Measurements from ENCODE around the gene ECSIT.
"Not testable (repeated sequence)": the region's sequence is repeated elsewhere in the genome, so short reads cannot be mapped to it uniquely, and the experiment has no call there.

ECSIT gene

GRCh38 chr19:11473725-11474124 is 55.2 kb downstream of the ECSIT start:
- no peak for DNase-seq

- not testable (repeated sequence) for DNase-seq
These were observed 60.6 kb downstream of the ECSIT start for GRCh38 chr19:11468266-11468845.

- DNase-seq, result no peak
These were observed 63.3 kb downstream of the ECSIT start for GRCh38 chr19:11465600-11465999.

GRCh38 chr19:11464333-11465265 is 64.3 kb downstream of the ECSIT start:
- DNase-seq, result no peak

DNA sequence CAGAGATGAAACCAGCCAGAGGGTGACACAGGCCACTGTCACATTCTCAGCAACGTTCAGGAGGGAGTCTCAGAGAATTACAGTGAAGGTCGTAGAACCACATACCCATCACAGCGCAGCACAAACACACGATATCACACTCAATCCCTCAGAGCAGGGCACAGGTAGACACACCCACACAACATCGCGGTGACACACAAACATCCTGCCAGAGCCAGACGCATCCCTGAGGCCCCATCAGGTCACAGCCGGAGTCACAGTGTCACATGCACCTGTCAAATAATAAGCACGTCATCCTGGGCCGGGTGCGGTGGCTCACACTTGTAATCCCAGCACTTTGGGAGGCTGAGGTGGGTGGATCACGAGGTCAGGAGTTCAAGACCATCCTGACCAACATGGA is 65.5 kb downstream of the ECSIT start:
- no peak for DNase-seq

- no peak for DNase-seq
These were observed 67.5 kb downstream of the ECSIT start for GRCh38 chr19:11461453-11461852.

DNA sequence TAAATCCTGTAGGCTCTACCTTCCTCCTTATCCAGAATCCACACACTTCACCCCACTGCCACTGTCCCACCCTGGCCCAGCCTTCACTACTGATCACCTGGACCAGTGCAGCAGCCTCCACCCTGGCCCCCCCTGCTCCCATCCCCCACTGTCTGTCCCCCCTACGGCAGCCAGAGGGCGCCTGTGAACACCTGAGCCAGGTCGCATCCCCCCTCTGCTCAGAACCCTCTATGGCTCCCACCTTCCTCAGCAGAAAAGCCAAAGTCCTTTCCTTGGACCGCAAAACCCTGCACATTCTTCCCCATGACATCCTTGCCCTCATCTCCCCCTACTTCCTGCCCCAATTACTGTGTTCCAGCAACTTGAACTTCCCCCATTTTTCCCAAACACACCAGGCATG is 68.7 kb downstream of the ECSIT start:
- DNase-seq, result no peak

DNA sequence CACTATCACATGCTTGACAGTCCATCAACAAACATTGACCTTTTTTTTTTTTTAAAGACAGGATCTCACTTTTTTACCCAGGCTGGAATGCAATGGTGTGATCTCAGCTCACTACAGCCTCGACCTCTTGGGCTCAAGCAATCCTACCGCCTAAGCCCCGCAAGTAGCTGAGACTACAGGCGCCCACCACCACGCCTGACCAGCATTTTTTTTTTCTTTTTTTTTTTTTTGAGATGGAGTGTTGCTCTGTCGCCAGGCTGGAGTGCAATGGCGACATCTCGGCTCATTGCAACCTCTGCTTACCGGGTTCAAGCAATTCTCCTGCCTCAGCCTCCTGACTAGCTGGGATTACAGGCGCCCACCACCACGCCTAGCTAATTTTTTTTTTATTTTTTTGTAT is 70.0 kb downstream of the ECSIT start:
- DNase-seq, result not testable (repeated sequence)

DNA sequence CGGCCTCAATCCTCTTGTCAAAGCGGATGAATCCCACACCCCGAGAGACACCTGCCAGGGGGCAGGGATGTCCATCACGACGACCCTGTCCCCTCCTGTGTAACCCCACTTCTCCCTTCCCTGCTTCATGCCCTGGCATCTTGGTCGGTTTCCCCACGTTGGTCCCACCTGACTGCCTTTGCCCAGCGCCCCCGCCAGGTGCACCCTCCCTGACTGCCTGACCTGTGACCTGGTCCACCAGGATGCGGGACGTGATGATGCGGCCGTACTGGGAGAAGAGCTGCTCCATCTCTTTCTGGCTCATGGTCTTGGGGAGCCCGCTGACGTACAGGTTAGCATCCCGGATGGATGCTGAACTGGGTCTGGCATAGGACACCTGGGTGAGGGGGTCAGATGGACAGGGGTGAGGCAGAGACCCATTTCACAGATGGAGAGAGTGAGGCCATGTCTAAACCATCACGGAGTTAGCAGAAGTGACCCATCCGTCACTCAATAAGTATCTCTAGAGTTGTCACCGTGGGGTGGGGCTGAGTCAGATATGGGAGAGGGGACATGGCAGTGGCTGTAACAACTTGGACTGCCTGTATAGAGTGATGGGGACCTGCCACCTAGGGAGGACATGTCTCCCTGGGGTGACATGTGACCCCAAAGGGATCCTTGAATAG is 70.6 kb downstream of the ECSIT start:
- DNase-seq, result no peak

DNA sequence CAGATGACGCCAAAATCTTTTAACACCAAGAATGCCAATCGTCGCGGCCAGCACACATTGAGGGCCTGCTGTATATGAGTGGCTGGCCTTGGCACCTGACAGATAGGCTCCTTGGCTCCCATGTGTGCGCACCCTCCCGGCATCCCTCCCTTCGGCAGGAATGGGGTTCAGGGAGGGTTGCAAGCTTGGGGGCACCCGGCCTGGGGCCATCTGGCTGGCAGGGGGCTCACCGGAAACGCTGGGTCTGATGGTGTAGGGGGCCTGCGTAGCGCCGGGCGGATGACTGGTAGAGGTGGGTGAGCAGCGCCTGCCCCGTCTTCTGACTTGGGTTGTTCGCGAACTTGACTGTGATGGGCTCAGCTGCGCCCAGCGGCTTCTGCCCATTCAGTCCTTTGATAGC is 71.1 kb downstream of the ECSIT start:
- DNase-seq, result no peak

DNA sequence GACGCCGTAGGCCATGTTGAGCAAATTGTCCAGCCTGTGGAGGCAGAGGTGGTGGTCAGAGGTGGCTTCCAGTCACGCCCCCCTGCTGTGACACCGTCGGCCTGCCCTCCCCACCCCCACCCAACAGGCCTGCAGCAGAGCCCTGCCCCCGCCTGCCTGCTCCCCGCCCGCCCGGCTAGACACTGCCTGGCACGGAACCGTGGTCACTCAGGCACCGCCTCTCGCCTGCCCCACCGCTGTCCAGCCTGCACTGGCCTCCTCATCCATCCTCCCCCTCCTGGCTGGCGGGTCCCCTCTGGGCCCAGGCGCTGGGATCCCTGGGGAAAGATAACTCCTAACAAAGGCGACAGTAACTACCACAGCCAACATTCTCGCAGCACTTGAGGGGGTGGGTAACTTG is 71.8 kb downstream of the ECSIT start:
- no peak for DNase-seq

- DNase-seq, result no peak
These were observed 72.3 kb downstream of the ECSIT start for GRCh38 chr19:11456659-11457058.
